Measurements from ENCODE around the gene PGBD5. TPM values are rescaled to one million over a fixed set of nuclear protein-coding genes. Genes with fewer than 3 reads are reported as not detected.

PGBD5 gene
- total and polyA plus RNA-seq, 4 donors, result 0.54 to 3.0 (median 1.8) TPM

- Histone ChIP-seq H3K27ac (ENCODE audit: low read depth in 1 of 2, low read length in 1 of 2) (no peak overlapping the region), H3K4me3 (no peak overlapping the region), H3K9me3 (ENCODE audit: control insufficient read depth in 4 of 4, insufficient read depth in 3 of 4, low read length in 3 of 4) (no peaks in the 10 kb centered on the region), H3K4me1 (ENCODE audit: control insufficient read depth in 5 of 5, insufficient read depth in 5 of 5, low read length in 5 of 5) (peaks cover 0 to 9% (median 0%) of the 10 kb centered on the region in 5 donors), H3K27me3 (ENCODE audit: control insufficient read depth in 3 of 3, insufficient read depth in 3 of 3, low read length in 2 of 3) (no peaks in the 10 kb centered on the region), H3K9ac (ENCODE audit: insufficient read depth in 1 of 2, low read length in 2 of 2) (no peak overlapping the region), H3K36me3 (ENCODE audit: control insufficient read depth in 4 of 4, insufficient read depth in 4 of 4, low read length in 4 of 4) (peaks cover 0 to 2% (median 0%) of the 10 kb centered on the region in 4 donors)
- no peak for TF ChIP-seq CTCF (IDR thresholded peaks at IDR 0.05; ENCODE audit: control extremely low read depth, extremely low read depth)
- no peak for ATAC-seq (ENCODE audit: insufficient read depth, low FRiP score)
- peak in 2 of 3 donors; percentile 54 to 69 for DNase-seq
- WGBS, 2 donors, result 79 to 81% methylated on average over 31 of the region's 31 CpGs
These were observed 98.9 kb downstream of the PGBD5 start for GRCh38 chr1:230326971-230327891.

GRCh38 chr1:230323686-230324085, 102.4 kb downstream of the PGBD5 start:
- H3K4me3 ChIP-seq, result no peak overlapping the region
- H3K27me3 ChIP-seq (ENCODE audit: control insufficient read depth in 3 of 3, insufficient read depth in 3 of 3, low read length in 2 of 3), result no peaks in the 10 kb centered on the region
- H3K9ac ChIP-seq (ENCODE audit: insufficient read depth in 1 of 2, low read length in 2 of 2), result no peak overlapping the region
- WGBS, 2 donors, result 87 to 89% methylated on average over 9 of the region's 9 CpGs
- H3K27ac ChIP-seq (ENCODE audit: low read depth in 1 of 2, low read length in 1 of 2), result no peak overlapping the region
- no peak for TF ChIP-seq CTCF (IDR thresholded peaks at IDR 0.05; ENCODE audit: control extremely low read depth, extremely low read depth)
- DNase-seq (no peak), ATAC-seq (ENCODE audit: insufficient read depth, low FRiP score) (no peak)
- H3K36me3 ChIP-seq (ENCODE audit: control insufficient read depth in 4 of 4, insufficient read depth in 4 of 4, low read length in 4 of 4), result peaks cover 0 to 2% (median 0%) of the 10 kb centered on the region in 4 donors
- H3K9me3 ChIP-seq (ENCODE audit: control insufficient read depth in 4 of 4, insufficient read depth in 3 of 4, low read length in 3 of 4), result peaks cover 0 to 2% (median 0%) of the 10 kb centered on the region in 4 donors
- H3K4me1 ChIP-seq (ENCODE audit: control insufficient read depth in 5 of 5, insufficient read depth in 5 of 5, low read length in 5 of 5), result peaks cover 0 to 9% (median 0%) of the 10 kb centered on the region in 5 donors

- H3K4me1 ChIP-seq (ENCODE audit: control insufficient read depth in 5 of 5, insufficient read depth in 5 of 5, low read length in 5 of 5), result peaks cover 0 to 12% (median 0%) of the 10 kb centered on the region in 5 donors
- H3K36me3 ChIP-seq (ENCODE audit: control insufficient read depth in 4 of 4, insufficient read depth in 4 of 4, low read length in 4 of 4), result no peaks in the 10 kb centered on the region
- ATAC-seq (ENCODE audit: insufficient read depth, low FRiP score) (no peak), DNase-seq (no peak)
- H3K9me3 ChIP-seq (ENCODE audit: control insufficient read depth in 4 of 4, insufficient read depth in 3 of 4, low read length in 3 of 4), result peaks cover 0 to 2% (median 0%) of the 10 kb centered on the region in 4 donors
- H3K27me3 ChIP-seq (ENCODE audit: control insufficient read depth in 3 of 3, insufficient read depth in 3 of 3, low read length in 2 of 3), result no peaks in the 10 kb centered on the region
- no peak overlapping the region for H3K27ac ChIP-seq (ENCODE audit: low read depth in 1 of 2, low read length in 1 of 2)
- 91% methylated on average over 23 of the region's 23 CpGs for WGBS, 2 donors
- H3K4me3 ChIP-seq, result no peak overlapping the region
- no peak overlapping the region for H3K9ac ChIP-seq (ENCODE audit: insufficient read depth in 1 of 2, low read length in 2 of 2)
- no peak for TF ChIP-seq CTCF (IDR thresholded peaks at IDR 0.05; ENCODE audit: control extremely low read depth, extremely low read depth)
These were observed 103.1 kb downstream of the PGBD5 start for GRCh38 chr1:230322967-230323547.
